Measurements from ENCODE around the gene AKT1S1. TPM values are rescaled to one million over a fixed set of nuclear protein-coding genes. Genes with fewer than 3 reads are reported as not detected.

Gene AKT1S1
- total RNA-seq, 4 donors from 2014 or later, result 23.8 to 56.8 (median 43.4) TPM

- intact Hi-C loops (cut with DNase I; ENCODE audit: low total_unique reads), result no loop called here
- Histone ChIP-seq H3K4me1 (no peaks in the 10 kb centered on the region), H3K9me3 (no peaks in the 10 kb centered on the region), H3K27ac (no peak overlapping the region), H3K36me3 (no peaks in the 10 kb centered on the region), H3K4me3 (no peak overlapping the region), H3K27me3 (peaks cover 3 to 8% (median 6%) of the 10 kb centered on the region in 3 donors)
- DNase-seq (no peak), ATAC-seq (no peak)
- in situ Hi-C loops (cut with MboI; ENCODE audit: low sequenced_read_pairs in 4 of 4), result no loop called here
- TF ChIP-seq POLR2A (IDR thresholded peaks at IDR 0.05) (no peak), CTCF (IDR thresholded peaks at IDR 0.05 in 4 of 5, conservative IDR thresholded peaks at IDR 0.05 in 1 of 5) (no peak)
Observed at GRCh38 chr19:49895566-49896297, 18.6 kb upstream of the AKT1S1 start.

GRCh38 chr19:49894879-49895565 lies 17.9 kb upstream of the AKT1S1 start:
- no peak for DNase-seq
- intact Hi-C loops (cut with DNase I; ENCODE audit: low total_unique reads), result no loop called here

DNA sequence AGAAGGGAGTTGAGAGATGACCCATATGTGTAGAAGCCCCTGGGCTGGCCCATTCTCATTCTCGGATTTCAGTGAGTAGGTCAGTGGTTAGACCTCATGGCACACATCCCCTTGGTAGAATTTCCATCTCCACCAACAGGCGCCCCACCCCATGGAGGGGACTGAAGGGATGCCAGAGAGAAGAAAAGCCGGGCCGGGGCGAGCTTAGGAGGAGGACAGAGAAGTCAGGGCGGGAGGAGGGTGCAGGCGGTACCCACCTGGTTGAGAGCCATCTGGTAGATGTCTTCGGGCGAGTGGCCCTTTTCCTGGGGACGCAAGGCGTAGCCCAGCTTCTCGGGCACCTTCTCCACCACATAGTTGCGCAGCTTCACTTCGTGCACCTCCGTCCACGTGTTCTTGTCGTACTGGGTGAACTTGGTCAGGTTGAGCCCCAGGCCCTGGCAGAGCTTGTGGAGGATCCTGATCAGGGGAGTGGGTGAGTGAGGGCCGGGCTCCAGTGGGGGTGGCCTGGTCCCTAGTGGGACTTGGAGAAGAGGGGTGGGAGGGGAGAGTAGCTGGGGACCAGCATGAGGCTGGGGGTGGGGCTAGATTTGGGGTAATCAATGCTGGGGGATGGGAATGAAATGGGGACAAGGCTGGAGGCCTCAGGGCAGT lies 17.0 kb upstream of the AKT1S1 start:
- peaks cover 2 to 12% of the 10 kb centered on the region in 2 donors for H3K4me1 ChIP-seq
- H3K27ac ChIP-seq, result no peak overlapping the region
- H3K9me3 ChIP-seq, result no peaks in the 10 kb centered on the region
- no peak overlapping the region for H3K4me3 ChIP-seq
- DNase-seq, result no peak
- intact Hi-C loops (cut with DNase I; ENCODE audit: low total_unique reads) (no loop called here), in situ Hi-C loops (cut with MboI; ENCODE audit: low sequenced_read_pairs in 4 of 4) (no loop called here)
- H3K27me3 ChIP-seq, result peaks cover 6 to 9% (median 7%) of the 10 kb centered on the region in 3 donors
- ATAC-seq, result no peak
- no peak for TF ChIP-seq POLR2A (IDR thresholded peaks at IDR 0.05)
- no peak for TF ChIP-seq CTCF (IDR thresholded peaks at IDR 0.05 in 4 of 5, conservative IDR thresholded peaks at IDR 0.05 in 1 of 5)
- no peaks in the 10 kb centered on the region for H3K36me3 ChIP-seq

More at GRCh38 chr19:49894879-49895565, 17.9 kb upstream of the AKT1S1 start:
- Histone ChIP-seq H3K4me3 (no peak overlapping the region), H3K27me3 (peaks cover 6 to 9% (median 7%) of the 10 kb centered on the region in 3 donors), H3K4me1 (peaks cover 2 to 6% of the 10 kb centered on the region in 2 donors), H3K9me3 (no peaks in the 10 kb centered on the region), H3K27ac (no peak overlapping the region), H3K36me3 (no peaks in the 10 kb centered on the region)
- in situ Hi-C loops (cut with MboI; ENCODE audit: low sequenced_read_pairs in 4 of 4), result no loop called here
- TF ChIP-seq POLR2A (IDR thresholded peaks at IDR 0.05) (no peak), CTCF (IDR thresholded peaks at IDR 0.05 in 4 of 5, conservative IDR thresholded peaks at IDR 0.05 in 1 of 5) (no peak)
- ATAC-seq, result no peak

DNA sequence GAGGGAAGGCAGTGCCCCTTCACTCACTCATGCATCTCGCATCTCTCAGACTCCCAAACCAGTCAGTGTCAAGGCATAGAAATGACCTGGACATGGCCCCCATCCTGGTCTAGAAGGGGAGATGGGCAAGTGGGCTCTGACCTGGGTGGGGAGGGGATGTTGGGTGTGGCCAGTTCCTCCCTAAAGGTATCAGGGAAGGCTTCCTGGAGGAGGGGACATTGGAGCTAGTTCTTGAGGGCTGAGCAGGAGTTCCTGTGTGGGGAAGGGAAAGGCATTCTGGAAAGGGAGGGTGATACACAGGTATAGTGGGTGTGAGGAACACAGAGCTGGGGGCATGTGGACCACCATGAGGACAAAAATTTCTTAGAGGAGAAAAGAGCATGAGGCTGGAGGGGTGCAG lies 15.6 kb upstream of the AKT1S1 start:
- in situ Hi-C loops (cut with MboI; ENCODE audit: low sequenced_read_pairs in 4 of 4), result no loop called here
- Histone ChIP-seq H3K9me3 (no peaks in the 10 kb centered on the region), H3K27ac (no peak overlapping the region), H3K27me3 (peaks cover 6 to 9% (median 7%) of the 10 kb centered on the region in 3 donors), H3K36me3 (no peaks in the 10 kb centered on the region), H3K4me1 (peaks cover 2 to 12% of the 10 kb centered on the region in 2 donors), H3K4me3 (no peak overlapping the region)
- intact Hi-C loops (cut with DNase I; ENCODE audit: low total_unique reads), result no loop called here
- no peak for ATAC-seq
- TF ChIP-seq CTCF (IDR thresholded peaks at IDR 0.05 in 4 of 5, conservative IDR thresholded peaks at IDR 0.05 in 1 of 5) (no peak), POLR2A (IDR thresholded peaks at IDR 0.05) (no peak)
- no peak for DNase-seq
